Fibroblast of gingiva (primary cell): ENCODE data around the gene PSMD1.
"Not testable (repeated sequence)": the region's sequence is repeated elsewhere in the genome, so short reads cannot be mapped to it uniquely, and the experiment has no call there.

ENCODE experiments used
- DNase-seq: peaks from one replicate; pipeline ENCODE4 v3.0.0-alpha.2; 2011; ENCODE audit warnings: low read depth

The PSMD1 gene

GRCh38 chr2:231117922-231118613 is 61.4 kb downstream of the PSMD1 start:
- no peak for DNase-seq

- no peak for DNase-seq
Observed at GRCh38 chr2:231118614-231118942, 61.9 kb downstream of the PSMD1 start.

GRCh38 chr2:231123362-231123898 is 66.8 kb downstream of the PSMD1 start:
- peak; percentile 35 for DNase-seq

DNA sequence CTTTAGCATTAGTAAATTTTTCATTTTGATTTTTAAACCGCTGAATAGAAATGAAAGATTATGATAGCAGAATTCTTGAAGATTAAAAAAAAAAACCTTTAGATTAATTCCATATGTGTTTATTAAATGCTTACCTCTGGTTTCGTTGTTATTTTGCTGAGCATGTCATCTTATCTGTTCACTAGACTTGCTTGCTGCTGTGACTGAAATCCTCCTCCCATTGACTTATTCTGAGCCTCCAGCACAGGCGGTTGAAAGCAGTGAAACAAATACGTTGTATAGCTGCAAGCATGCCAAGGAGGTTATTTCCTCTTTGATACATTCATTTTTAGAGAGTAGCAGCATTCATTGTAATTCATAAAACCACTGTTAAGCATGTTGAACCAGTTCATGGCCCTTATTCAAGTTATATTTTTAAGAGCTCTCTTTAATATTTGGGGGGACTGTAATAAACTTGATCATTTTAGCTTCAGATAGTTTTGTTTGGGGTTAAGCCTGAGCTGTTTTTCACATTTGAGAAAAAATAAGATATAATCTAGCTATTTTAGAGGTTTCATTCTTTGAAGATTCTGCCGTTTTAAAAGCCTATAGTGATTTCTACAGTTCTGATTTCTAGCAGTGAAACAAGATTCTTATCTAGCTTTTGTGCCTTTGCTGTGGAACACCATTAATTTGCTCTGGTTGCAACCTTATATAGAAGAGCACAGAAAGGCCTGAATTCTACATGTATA is 68.3 kb downstream of the PSMD1 start, which contains the start of gene HTR2B:
TSS of gene HTR2B (minus strand) at position 205 of the 731 bp plus-strand sequence. CDS start 1,278 bp downstream, outside the sequence.
- DNase-seq: peak; percentile 56

DNA sequence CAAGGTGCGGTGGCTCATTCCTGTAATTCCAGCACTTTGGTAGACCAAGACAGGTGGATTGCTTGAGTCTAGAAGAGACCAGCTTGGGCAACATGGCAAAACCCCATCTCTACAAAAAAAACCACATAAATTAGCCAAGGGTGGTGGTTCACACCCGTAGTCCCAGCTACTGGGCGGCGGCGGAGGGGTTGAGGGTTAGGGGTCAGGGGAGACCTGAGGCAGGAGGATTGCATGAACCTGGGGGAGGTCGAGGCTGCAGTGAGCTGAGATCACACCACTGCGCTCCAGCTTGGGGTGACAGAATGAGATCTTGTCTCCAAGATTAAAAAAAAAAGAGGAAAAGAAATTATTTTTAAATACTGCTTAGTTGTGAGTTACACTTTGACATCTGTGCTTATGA is 69.5 kb downstream of the PSMD1 start:
- no peak for DNase-seq

DNA sequence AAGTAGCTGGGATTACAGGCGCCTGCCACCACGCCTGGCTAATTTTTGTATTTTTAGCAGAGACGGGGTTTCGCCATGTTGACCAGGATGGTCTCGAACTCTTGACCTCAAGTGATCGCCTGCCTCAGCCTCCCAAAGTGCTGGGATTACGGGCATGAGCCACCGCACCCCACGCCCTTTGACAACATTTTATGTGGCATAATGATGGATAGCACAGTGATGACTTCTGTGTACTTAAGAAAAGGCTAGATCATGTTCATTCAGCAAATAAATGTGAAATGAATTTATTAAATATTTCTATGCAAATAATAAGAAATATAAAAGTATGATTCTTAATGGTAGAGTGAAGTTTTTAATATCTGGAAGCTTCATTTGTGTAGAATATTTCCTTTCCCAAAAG is 70.8 kb downstream of the PSMD1 start:
- no peak for DNase-seq

DNA sequence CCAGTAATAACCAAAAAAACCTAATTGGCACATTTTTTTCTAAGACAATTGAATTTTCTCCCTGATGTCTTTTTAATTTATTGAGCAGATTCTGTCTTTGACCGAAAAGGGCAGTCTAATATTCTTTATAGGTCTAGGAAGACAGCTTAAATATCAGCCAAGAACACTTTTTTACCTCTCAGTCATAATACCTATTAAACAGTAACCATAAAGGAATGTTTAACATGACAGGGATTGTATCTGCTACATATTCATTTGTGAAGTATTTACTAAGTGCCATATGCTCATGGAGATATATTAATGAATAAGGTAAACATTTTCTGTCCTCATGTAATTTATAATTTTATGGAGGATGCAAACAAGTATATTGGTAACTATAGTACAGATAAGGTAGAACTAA is 71.3 kb downstream of the PSMD1 start:
- DNase-seq: no peak

DNA sequence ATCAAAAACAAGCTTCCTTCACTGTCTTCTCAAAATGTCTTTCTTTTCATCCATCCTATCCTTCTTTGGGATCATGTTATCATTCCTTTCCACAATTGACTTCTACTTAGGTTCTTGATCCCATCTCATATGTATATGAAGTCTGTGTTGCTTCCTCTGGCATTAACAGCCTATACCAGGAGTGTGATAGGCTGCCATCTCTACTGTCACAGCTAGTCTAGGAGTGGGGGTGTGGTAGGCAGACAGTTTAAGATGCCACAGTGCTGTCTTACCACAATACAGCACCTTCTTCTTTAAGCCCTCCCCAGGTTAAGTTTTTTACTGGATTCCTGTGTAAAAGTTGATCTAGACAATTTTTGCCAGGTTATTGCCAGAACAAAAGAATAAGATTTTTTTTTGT is 71.9 kb downstream of the PSMD1 start:
- DNase-seq: no peak

DNA sequence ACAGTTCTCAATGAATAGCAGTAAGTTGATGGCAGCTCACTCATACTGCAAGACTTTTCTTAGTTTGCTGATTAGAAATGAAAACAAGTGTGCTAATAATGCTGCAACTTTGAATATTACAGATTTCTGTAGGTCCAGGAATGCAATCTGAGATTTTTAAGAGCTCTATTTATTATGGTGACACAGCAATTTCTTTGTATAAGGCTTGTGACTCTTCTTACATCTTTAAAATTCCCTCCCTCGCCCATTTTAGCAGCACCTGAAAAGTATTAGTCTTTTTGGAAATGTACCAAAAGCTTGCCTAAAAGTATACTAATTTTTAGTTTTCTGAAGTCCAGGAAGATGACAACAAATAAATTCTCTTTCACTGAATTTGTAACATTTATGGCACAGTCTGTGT is 72.5 kb downstream of the PSMD1 start:
- peak; percentile 52 for DNase-seq

DNA sequence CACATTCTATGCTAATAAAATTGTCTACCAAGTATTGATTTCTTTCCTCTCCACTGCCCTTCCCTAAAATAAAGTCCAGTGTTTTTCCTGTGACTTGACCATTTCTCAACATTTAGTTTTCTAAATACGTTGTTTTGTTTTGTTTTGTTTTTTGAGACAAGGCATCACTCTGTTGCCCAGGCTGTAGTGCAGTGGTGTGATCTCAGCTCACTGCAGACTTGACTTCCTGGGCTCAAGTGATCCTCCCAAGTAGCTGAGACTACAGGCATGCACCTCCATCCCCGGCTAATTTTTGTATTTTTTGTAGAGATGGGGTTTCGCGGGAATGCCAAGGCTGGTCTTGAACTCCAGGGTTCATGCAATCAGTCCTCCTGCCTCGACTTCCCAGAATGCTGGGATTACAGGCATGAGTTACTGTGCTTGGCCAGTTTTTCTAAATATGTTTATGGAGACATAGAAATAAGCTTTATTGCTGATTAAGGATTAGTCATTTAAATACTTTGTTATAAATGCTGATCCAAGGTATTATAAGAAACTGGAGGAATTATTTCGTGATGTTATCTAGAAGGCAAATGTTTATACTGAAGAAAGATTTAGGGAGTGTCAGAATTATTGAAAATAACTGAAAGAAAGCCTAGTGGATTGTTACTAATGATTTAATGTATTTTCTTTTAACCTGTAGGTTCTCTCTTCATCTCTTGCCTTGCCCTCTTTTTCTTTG is 73.8 kb downstream of the PSMD1 start:
- no peak for DNase-seq

DNA sequence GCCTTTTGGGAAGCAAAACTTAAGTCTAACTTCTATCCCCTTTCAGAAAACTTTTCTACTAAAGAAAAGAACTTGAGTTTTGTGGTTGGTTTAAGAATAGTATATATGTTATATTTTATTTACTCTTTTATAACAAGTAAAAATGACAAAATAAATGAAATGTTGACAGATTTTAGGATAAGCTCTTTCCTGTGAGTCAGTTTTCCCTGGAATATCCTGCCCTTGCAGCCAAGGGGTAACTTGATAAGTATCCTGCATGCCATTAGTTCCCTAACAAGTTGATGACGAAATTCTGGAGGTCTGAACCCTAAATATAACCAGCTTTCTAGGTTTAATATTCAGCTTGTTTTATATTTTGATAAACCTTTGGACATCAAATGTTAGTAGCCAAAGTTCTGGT is 75.5 kb downstream of the PSMD1 start:
- DNase-seq: peak; percentile 71

DNA sequence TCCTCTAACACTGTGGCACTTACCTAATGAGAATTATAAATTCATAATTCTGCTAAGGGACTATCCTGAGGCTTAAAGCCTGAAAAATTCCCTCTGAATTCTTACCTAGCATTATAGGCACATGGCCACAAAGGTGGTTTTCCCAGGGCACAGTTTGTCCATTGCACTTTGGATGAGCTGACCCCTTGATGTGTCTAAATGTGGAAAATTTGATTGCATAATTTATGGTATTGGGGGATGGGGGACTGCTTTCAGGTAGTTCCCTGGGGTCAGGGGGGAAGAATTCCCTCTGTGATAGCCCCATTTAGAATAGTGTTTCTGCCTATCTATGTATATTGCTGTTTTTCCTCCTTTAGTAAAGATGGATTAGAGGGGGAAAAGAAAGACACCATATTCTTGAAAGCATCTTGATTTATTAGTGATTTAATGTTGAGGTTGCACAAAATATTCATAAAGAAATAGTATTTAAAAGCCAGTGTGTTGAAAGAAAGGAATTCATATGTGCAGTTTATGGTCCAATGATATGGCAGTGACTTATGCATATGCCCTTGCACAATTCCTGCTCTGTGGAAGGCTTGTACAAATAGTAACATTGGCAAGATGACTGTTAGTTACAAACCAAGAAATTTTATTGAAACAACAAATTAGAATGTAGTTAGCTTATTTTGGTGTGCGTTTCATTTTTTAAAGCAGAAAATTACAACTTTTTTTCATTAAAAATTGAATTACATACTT is 76.9 kb downstream of the PSMD1 start:
- peak; percentile 75 for DNase-seq

- DNase-seq: no peak
Observed at GRCh38 chr2:231134910-231135655, 78.4 kb downstream of the PSMD1 start.

GRCh38 chr2:231138699-231139098 is 82.0 kb downstream of the PSMD1 start:
- DNase-seq: peak; percentile 35

DNA sequence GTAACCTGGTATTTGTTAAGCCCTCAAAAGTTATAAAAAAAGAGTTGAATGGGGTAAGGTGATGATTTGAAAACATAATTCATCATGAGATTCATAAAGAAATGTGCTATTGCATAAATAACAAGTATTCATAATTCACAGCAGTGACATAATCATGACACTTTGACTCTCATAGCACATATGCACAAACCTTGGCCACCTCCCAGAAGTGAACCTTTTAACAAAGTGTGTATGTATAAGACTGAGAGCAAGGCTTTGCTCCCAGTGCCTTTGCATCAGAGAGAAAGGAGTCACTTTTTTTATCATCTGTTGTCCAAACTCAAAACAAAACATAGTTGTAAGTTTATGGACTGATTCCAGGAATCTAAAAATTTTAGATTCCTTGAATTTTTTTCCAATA is 83.1 kb downstream of the PSMD1 start:
- DNase-seq: no peak

- not testable (repeated sequence) for DNase-seq
Observed at GRCh38 chr2:231140808-231141207, 84.1 kb downstream of the PSMD1 start.

GRCh38 chr2:231144896-231145295 is 88.2 kb downstream of the PSMD1 start:
- no peak for DNase-seq

GRCh38 chr2:231146665-231147064 is 90.0 kb downstream of the PSMD1 start:
- peak; percentile 27 for DNase-seq

DNA sequence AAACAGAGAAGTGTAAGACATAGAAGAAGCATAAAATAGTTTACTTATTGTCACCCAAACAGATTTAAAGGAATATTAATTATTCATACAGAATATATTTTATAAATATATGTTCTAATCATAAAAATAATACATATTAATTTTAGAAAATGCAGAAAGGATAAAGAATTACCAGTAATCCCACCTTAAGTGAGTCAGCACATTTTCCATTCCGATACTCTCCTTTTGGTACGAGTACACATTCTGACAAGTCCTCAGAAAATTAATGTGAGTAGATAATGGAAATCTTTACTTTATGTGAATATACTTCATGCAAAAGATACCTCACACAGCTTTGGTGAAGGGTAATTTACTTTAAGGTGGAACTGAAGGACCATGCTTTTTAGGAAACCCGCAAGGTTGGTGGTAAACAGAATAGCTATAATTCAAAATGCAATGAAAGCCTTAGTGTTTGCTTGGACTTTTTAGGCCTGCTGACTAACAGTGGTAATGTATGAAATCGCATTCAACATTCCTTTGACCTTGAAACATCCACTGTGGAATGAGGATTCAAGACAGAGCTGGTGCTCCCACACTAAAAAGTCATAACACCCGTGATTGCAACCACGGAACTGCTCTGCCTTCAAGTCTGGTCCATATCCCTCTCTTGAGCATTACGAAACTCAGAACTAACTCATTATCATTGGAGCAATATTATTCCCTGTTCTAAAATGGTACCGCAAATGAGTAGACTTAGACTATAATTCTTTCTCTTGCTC is 96.3 kb downstream of the PSMD1 start:
- DNase-seq: peak; percentile 33

GRCh38 chr2:231159306-231159705 is 102.6 kb downstream of the PSMD1 start:
- DNase-seq: no peak

- no peak for DNase-seq
Observed at GRCh38 chr2:231160701-231161100, 104.0 kb downstream of the PSMD1 start.
